Heart left ventricle (tissue), 13 donors: ENCODE results near the gene IL37.

Source experiments
- CTCF ChIP-seq, 12 donors: fragments of 200-600 bp; sonication (generic) in 4 of 12; IDR thresholded peaks; one replicate each; pipeline versions ENCODE4 v1.5.0 to v1.8.0; 2018 to 2022; ENCODE audit warnings: antibody characterized with exemption in 12 of 12, mild to moderate bottlenecking in 5 of 12
- POLR2A ChIP-seq, 2 donors: fragments of 450-650 bp; IDR thresholded peaks; one replicate each; pipeline ENCODE4 v1.6.1; 2017; ENCODE audit warnings: antibody characterized with exemption in 2 of 2, mild to moderate bottlenecking in 2 of 2, moderate library complexity in 2 of 2
- donor health status: ischemic (EF 13 %, LVEDD 7.1; RV severe dilation, severe dysfunction).
- donor health status: DM: no; HTN: yes; CAD: no.
- donor health status: DM: no; HTN: no; CAD: no.
- donor health status: ischemic (EF 25% LVEDD 6.9; RV normal size, moderate dysfunction).
- donor health status: ischemic (EF 25% LVEDD 5.7; RV mildly dilated, moderate dysfunction).
- donor health status: ischemic (EF 35%, LVEDD 5.7; RV mildly dilated, moderate dysfunction).
- donor health status: nonischemic (EF 11% LVEDD 7.7; RV severe dilation, severe dysfunction).
- donor health status: DM: yes; HTN: yes; CAD: no.
- donor health status: PGD.
- donor health status: ischemic (EF 29% LVEDD 5.4; RV normal size, mild dysfunction).
- donor health status: nonischemic (EF 23%, LVEDD 6.1; RV moderate dilation, normal function).

GRCh38 chr2:112916625-112917247 lies 5.8 kb downstream of the IL37 start:
- TF ChIP-seq CTCF (IDR thresholded peaks at IDR 0.05): no peak
- TF ChIP-seq POLR2A (IDR thresholded peaks at IDR 0.05): no peak
